Prostate gland (tissue), 2 donors: ENCODE results near the gene RLN3. TPM values are rescaled to one million over a fixed set of nuclear protein-coding genes. Genes with fewer than 3 reads are reported as not detected.
"Not testable (repeated sequence)": the region's sequence is repeated elsewhere in the genome, so short reads cannot be mapped to it uniquely, and the experiment has no call there.

Experiments used
- DNase-seq: peaks from one replicate; pipeline ENCODE4 v3.0.0-alpha.2; 2019; ENCODE audit warnings: low spot score
- H3K27ac ChIP-seq, 2 donors: fragments of 200-600 bp; sonication (generic); 2 replicates each; pipeline ENCODE4 v1.5.1; 2017 to 2019
- H3K27me3 ChIP-seq: fragments of 200-600 bp; sonication (generic); replicated peaks from 2 replicates; pipeline ENCODE4 v1.5.1; 2019; ENCODE audit not compliant: insufficient read depth
- H3K36me3 ChIP-seq, 2 donors: fragments of 200-600 bp; sonication (generic); 1 replicate in 1 of 2; 2 replicates in 1 of 2; pipeline versions ENCODE4 v1.5.1 to v1.8.1; 2017 to 2019
- H3K4me1 ChIP-seq: fragments of 200-600 bp; sonication (generic); replicated peaks from 2 replicates; pipeline ENCODE4 v1.5.1; 2019
- H3K4me3 ChIP-seq, 2 donors: fragments of 200-600 bp; sonication (generic); 2 replicates each; pipeline ENCODE4 v1.5.1; 2017 to 2019
- H3K9me3 ChIP-seq: fragments of 200-600 bp; sonication (generic); 2 replicates; pipeline ENCODE4 v1.5.1; 2017
- POLR2A ChIP-seq: fragments of 450-650 bp; IDR thresholded peaks from one replicate; pipeline ENCODE4 v1.6.1; 2016; ENCODE audit warnings: antibody characterized with exemption, mild to moderate bottlenecking
- POLR2AphosphoS5 ChIP-seq: sonication (generic); formaldehyde crosslinking; IDR thresholded peaks from one replicate; pipeline ENCODE4 v1.6.1; 2017; ENCODE audit warnings: antibody characterized with exemption
- WGBS: methylation state at CpG from one replicate; pipeline ENCODE4 v1.1.5; 2018; 5-methylcytosine and 5-hydroxymethylcytosine counted together
- intact Hi-C: fragments of 100-400 bp; cut with DNase I; formaldehyde crosslinking; loops from one replicate; pipeline ENCODE4 v1.14.2; 2022
- total RNA-seq, 2 donors: library from RNA; depleted of rRNA; stranded (reverse); fragments of >200 nt; gene quantifications; one replicate each; pipeline ENCODE4 v1.1.0, GENCODE V29; 2016
- TF ChIP-seq, protein P1 (sequence below), 4 experiments: fragments of 200-600 bp in 2 of 4; fragments of 450-650 bp in 2 of 4; sonication (generic) in 2 of 4; IDR thresholded peaks; 1 replicate in 3 of 4; 2 replicates in 1 of 4; pipeline ENCODE4 v1.5.1; 2016 to 2019; ENCODE audit warnings: antibody characterized with exemption in 4 of 4, mild to moderate bottlenecking in 2 of 4, moderate library complexity in 2 of 4

RLN3 gene
- total RNA-seq, 2 donors from 2014 or later, result not detected

DNA sequence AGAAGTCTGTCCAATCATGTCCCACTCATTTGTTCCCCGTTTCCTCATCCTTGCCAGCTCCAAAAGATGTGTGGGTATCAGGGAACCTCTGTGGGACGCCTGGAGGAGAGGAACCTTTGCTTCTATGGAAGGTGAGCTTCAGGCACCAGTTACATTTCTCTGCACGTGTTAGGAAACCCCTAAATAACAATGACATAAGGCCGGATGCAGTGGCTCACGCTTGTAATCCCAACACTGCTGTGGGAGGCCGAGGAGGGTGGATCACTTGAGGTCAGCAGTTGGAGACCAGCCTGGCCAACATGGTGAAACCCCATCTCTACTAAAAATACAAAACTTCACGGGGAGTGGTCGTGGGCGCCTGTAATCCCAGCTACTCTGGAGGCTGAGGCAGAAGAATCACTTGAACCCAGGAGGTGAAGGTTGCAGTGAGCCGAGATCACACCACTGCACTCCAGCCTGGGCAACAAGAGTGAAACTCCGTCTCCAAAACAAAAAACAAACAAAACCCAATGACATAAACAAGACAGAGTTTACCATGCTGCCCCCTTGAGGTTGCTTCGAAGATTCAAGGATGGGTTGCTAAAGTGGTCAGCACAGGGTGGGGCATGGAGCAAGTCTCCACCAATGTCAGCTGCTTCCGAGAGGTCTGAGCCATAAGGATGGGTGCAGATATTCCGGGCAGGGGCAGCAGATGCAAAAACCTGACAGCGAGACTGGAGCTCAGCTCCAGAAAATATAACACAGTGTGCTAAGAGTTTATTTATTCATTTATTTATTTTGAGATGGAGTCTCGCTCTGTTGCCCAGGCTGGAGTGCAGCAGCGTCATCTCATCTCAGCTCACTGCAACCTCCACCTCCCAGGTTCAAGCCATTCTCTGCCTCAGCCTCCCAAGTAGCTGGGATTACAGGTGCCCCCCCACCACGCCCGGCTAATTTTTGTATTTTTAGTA is 15.0 kb downstream of the RLN3 start:
- H3K27ac ChIP-seq, H3K9me3 ChIP-seq, H3K4me3 ChIP-seq, intact Hi-C loops, DNase-seq, H3K36me3 ChIP-seq, H3K4me1 ChIP-seq, H3K27me3 ChIP-seq: not testable (repeated sequence)
- TF ChIP-seq, protein P1, sequence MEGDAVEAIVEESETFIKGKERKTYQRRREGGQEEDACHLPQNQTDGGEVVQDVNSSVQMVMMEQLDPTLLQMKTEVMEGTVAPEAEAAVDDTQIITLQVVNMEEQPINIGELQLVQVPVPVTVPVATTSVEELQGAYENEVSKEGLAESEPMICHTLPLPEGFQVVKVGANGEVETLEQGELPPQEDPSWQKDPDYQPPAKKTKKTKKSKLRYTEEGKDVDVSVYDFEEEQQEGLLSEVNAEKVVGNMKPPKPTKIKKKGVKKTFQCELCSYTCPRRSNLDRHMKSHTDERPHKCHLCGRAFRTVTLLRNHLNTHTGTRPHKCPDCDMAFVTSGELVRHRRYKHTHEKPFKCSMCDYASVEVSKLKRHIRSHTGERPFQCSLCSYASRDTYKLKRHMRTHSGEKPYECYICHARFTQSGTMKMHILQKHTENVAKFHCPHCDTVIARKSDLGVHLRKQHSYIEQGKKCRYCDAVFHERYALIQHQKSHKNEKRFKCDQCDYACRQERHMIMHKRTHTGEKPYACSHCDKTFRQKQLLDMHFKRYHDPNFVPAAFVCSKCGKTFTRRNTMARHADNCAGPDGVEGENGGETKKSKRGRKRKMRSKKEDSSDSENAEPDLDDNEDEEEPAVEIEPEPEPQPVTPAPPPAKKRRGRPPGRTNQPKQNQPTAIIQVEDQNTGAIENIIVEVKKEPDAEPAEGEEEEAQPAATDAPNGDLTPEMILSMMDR (IDR thresholded peaks at IDR 0.05), result peak in 3 of 4 experiments; percentile 46 to 56 (median 50)
- peak; percentile 19 for TF ChIP-seq POLR2AphosphoS5
- WGBS, result 65% methylated on average over 19 of the region's 19 CpGs

DNA sequence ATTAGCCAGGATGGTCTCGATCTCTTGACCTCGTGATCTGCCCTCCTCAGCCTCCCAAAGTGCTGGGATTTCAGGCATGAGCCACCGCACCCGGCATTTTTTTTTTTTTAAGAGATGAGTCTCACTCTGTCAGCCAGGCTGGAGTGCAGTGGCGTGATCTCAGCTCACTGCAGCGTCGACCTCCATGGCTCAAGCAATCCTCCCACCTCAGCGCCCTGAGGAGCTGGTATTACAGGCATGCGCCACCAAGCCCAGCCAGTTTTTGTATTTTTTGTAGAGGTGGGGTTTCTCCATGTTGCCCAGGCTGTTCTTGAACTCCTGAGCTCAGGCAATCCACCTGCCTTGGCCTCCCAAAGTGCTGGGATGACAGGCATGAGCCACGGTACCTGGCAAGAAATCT is 19.9 kb downstream of the RLN3 start:
- H3K36me3 ChIP-seq, H3K4me1 ChIP-seq, H3K27ac ChIP-seq, intact Hi-C loops, H3K9me3 ChIP-seq, H3K27me3 ChIP-seq, H3K4me3 ChIP-seq, DNase-seq: not testable (repeated sequence)
- 91% methylated on average over 10 of the region's 10 CpGs for WGBS

DNA sequence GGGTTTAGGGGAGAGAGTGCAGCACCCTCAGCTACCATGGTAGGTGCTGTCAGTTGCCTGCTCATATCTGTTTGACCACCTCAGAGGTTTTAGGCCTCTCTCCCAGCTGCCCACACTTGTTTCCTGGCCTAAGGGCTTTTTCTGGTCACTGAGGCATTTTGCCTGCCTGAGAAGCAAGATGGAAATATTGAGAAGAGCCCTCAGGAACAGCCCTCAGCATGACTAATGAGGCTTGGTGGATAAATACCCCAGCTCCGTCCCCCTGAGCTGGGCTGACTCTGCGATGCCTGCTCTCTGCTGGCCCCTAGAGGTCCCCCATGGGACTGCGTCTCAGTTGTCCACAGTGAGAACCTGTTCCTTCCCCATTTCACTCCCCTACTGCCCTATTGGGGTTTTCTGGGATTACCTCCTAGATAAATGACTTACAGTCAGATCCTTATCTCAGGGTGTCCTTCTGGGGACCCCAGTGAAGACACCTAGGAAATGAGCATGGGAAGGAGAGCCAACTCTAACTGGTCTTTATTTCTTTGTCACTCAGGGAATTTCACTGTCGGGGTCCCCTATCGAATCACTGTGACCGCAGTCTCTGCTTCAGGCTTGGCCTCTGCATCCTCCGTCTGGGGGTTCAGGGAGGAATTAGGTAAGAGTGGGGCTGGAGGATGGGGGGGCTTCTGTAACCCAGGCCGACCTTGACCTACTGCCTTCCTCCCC is 20.6 kb downstream of the RLN3 start:
- DNase-seq, result no peak
- H3K27me3 ChIP-seq, result no peaks in the 10 kb centered on the region
- H3K27ac ChIP-seq, result no peak overlapping the region
- TF ChIP-seq POLR2A (no peak), POLR2AphosphoS5 (no peak)
- TF ChIP-seq, protein P1 (IDR thresholded peaks at IDR 0.05), result peak; percentile 29 to 59 (median 48)
- 83% methylated on average over 8 of the region's 8 CpGs for WGBS
- no peak overlapping the region for H3K4me3 ChIP-seq
- intact Hi-C loops, result no loop called here
- no peaks in the 10 kb centered on the region for H3K9me3 ChIP-seq
- H3K36me3 ChIP-seq, result no peaks in the 10 kb centered on the region
- no peaks in the 10 kb centered on the region for H3K4me1 ChIP-seq

DNA sequence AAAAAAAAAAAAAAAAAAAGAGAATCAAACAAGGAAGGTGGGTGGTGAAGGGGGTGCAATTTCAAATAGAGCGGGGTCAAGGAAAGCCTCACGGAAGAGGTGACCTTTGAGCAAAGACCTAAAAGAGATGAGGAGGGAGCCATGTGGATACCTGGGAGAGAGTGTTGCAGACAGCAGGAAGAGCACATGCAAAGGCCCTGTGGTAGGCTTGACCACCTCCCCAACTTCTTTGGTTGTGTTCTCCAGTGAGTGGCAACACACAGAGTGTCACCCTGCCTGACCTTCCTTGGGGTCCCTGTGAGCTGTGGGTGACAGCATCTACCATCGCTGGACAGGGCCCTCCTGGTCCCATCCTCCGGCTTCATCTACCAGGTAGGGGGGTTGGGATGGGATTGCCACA is 22.6 kb downstream of the RLN3 start:
- H3K9me3 ChIP-seq, result no peaks in the 10 kb centered on the region
- no peak overlapping the region for H3K4me3 ChIP-seq
- H3K27ac ChIP-seq, result no peak overlapping the region
- no peaks in the 10 kb centered on the region for H3K36me3 ChIP-seq
- DNase-seq, result no peak
- no peaks in the 10 kb centered on the region for H3K4me1 ChIP-seq
- H3K27me3 ChIP-seq, result no peaks in the 10 kb centered on the region
- 96% methylated on average over 4 of the region's 4 CpGs for WGBS
- intact Hi-C loops, result no loop called here
- TF ChIP-seq POLR2A (no peak), POLR2AphosphoS5 (no peak)
- TF ChIP-seq, protein P1 (IDR thresholded peaks at IDR 0.05), result no peak

DNA sequence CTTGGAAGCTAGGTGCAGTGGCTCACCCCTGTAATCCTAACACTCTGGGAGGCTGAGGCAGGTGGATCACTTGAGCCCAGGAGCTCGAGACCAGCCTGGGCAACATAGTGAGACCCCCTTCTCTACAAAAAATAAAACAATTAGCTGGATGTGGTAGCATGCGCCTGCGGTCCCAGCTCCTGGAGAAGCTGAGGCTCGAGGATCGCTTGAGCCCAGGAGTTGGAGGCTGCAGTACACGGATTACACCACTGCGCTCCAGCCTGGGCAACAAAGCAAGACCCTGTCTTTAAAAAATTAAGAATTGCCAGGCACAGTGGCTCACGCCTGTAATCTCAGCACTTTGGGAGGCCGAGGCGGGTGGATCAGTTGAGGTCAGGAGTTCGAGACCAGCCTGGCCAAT is 23.0 kb downstream of the RLN3 start:
- H3K4me1 ChIP-seq, H3K4me3 ChIP-seq, H3K27ac ChIP-seq, H3K36me3 ChIP-seq, intact Hi-C loops, H3K27me3 ChIP-seq, H3K9me3 ChIP-seq, DNase-seq: not testable (repeated sequence)
- 94% methylated on average over 11 of the region's 11 CpGs for WGBS
